Natural killer cell (primary cell): ENCODE results near the gene LNPK. TPM values are rescaled to one million over a fixed set of nuclear protein-coding genes. Genes with fewer than 3 reads are reported as not detected.

Experiments
- ATAC-seq, 3 donors: fragments of 150-1000 bp in 2 of 3; fragments of 200-7000 bp in 1 of 3; cut with Tn5 transposase; 1 replicate in 1 of 3; 2 replicates in 2 of 3; pipeline ENCODE4 v1.10.0; 2021; ENCODE audit warnings: mild to moderate bottlenecking in 2 of 3, moderate library complexity in 2 of 3
- DNase-seq, 2 donors: peaks; one replicate each; pipeline versions ENCODE4 v3.0.0 to v3.0.0-alpha.2; 2013 to 2021; ENCODE audit warnings: mixed read lengths in 1 of 2
- H3K27ac ChIP-seq: one replicate; pipeline ENCODE4 v1.5.1; 2013; ENCODE audit warnings: mild to moderate bottlenecking, low read length
- H3K27me3 ChIP-seq: one replicate; pipeline ENCODE4 v1.6.1; 2013; ENCODE audit warnings: low read length; ENCODE audit not compliant: control insufficient read depth, insufficient read depth
- H3K36me3 ChIP-seq: one replicate; pipeline ENCODE4 v1.6.1; 2013; ENCODE audit warnings: low read length; ENCODE audit not compliant: control insufficient read depth, insufficient read depth
- H3K4me1 ChIP-seq: one replicate; pipeline ENCODE4 v1.6.1; 2013; ENCODE audit warnings: low read length; ENCODE audit not compliant: control insufficient read depth, insufficient read depth
- H3K4me3 ChIP-seq: one replicate; pipeline ENCODE4 v1.5.1; 2013; ENCODE audit warnings: low read length
- H3K9me3 ChIP-seq: one replicate; pipeline ENCODE4 v1.6.1; 2013; ENCODE audit warnings: low read length; ENCODE audit not compliant: control insufficient read depth, insufficient read depth
- H3K27ac Mint-ChIP-seq, 2 donors: one replicate each; pipeline ENCODE4 v1.8.0; 2022; ENCODE audit warnings: mild to moderate bottlenecking in 2 of 2, mixed read lengths in 2 of 2, moderate library complexity in 1 of 2
- H3K27me3 Mint-ChIP-seq, 2 donors: one replicate each; pipeline ENCODE4 v1.8.0; 2022; ENCODE audit warnings: low read depth in 2 of 2, mixed read lengths in 2 of 2
- H3K36me3 Mint-ChIP-seq: one replicate; pipeline ENCODE4 v1.8.0; 2022; ENCODE audit warnings: mixed read lengths
- H3K4me1 Mint-ChIP-seq, 2 donors: one replicate each; pipeline ENCODE4 v1.8.0; 2022; ENCODE audit warnings: mixed read lengths in 2 of 2
- H3K4me3 Mint-ChIP-seq: one replicate; pipeline ENCODE4 v1.8.0; 2022; ENCODE audit warnings: mild to moderate bottlenecking, moderate library complexity, mixed read lengths
- H3K9me3 Mint-ChIP-seq, 2 donors: one replicate each; pipeline ENCODE4 v1.8.0; 2022; ENCODE audit warnings: mixed read lengths in 2 of 2
- WGBS: methylation state at CpG from one replicate; pipeline ENCODE4 v1.1.7; 2013; ENCODE audit warnings: missing lambda C conversion rate; ENCODE audit not compliant: insufficient coverage; 5-methylcytosine and 5-hydroxymethylcytosine counted together
- intact Hi-C: fragments of 100-400 bp; cut with micrococcal nuclease; formaldehyde crosslinking; loops from one replicate; pipeline ENCODE4 v1.14.2; 2022
- total RNA-seq, 4 donors: library from RNA; stranded (reverse); fragments of 120-200 nt in 1 of 4; gene quantifications; one replicate each; pipeline versions ENCODE4 v1.2.3 to v1.2.4, GENCODE V29; 2013 to 2022
- TF ChIP-seq, protein P1 (sequence below): fragments of 200-600 bp; IDR thresholded peaks from one replicate; pipeline ENCODE4 v1.8.0; 2022; ENCODE audit warnings: antibody characterized with exemption

Gene LNPK
- total RNA-seq, 3 donors from 2014 or later (not counting 1 experiment from before 2014, with no cell fraction given): 23.9 to 29.9 (median 29.1) TPM

DNA sequence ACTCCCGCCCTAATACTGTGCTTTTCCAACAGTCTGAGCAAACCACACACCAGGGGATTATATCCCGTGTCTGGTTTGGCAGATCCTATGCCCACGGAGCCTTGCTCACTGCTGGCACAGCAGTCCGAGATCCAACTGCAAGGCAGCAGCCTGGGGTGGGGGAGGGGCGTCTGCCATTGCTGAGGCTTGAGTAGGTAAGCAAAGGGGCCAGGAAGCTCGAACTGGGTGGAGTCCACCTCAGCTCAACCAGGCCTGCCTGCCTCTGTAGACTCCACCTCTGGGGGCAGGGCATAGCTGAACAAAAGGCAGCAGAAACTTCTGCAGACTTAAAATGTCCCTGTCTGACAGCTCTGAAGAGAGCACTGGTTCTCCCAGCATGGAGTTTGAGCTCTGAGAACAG is 44.2 kb downstream of the LNPK start:
- H3K27ac Mint-ChIP-seq: no peak overlapping the region
- TF ChIP-seq, protein P1, sequence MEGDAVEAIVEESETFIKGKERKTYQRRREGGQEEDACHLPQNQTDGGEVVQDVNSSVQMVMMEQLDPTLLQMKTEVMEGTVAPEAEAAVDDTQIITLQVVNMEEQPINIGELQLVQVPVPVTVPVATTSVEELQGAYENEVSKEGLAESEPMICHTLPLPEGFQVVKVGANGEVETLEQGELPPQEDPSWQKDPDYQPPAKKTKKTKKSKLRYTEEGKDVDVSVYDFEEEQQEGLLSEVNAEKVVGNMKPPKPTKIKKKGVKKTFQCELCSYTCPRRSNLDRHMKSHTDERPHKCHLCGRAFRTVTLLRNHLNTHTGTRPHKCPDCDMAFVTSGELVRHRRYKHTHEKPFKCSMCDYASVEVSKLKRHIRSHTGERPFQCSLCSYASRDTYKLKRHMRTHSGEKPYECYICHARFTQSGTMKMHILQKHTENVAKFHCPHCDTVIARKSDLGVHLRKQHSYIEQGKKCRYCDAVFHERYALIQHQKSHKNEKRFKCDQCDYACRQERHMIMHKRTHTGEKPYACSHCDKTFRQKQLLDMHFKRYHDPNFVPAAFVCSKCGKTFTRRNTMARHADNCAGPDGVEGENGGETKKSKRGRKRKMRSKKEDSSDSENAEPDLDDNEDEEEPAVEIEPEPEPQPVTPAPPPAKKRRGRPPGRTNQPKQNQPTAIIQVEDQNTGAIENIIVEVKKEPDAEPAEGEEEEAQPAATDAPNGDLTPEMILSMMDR: no peak
- no peaks in the 10 kb centered on the region for H3K9me3 ChIP-seq
- over 99% methylated on average over 6 of the region's 6 CpGs for WGBS
- H3K27ac ChIP-seq: no peak overlapping the region
- H3K4me1 ChIP-seq: no peaks in the 10 kb centered on the region
- H3K9me3 Mint-ChIP-seq: no peaks in the 10 kb centered on the region
- H3K36me3 Mint-ChIP-seq: peaks cover 20% of the 10 kb centered on the region
- intact Hi-C loops: no loop called here
- H3K27me3 ChIP-seq: no peaks in the 10 kb centered on the region
- H3K27me3 Mint-ChIP-seq: no peaks in the 10 kb centered on the region
- no peak for DNase-seq
- ATAC-seq: no peak
- H3K4me3 ChIP-seq: no peak overlapping the region
- H3K4me3 Mint-ChIP-seq: no peak overlapping the region
- H3K4me1 Mint-ChIP-seq: peaks cover 0 to 7% of the 10 kb centered on the region in 2 donors
- H3K36me3 ChIP-seq: peaks cover 4% of the 10 kb centered on the region

DNA sequence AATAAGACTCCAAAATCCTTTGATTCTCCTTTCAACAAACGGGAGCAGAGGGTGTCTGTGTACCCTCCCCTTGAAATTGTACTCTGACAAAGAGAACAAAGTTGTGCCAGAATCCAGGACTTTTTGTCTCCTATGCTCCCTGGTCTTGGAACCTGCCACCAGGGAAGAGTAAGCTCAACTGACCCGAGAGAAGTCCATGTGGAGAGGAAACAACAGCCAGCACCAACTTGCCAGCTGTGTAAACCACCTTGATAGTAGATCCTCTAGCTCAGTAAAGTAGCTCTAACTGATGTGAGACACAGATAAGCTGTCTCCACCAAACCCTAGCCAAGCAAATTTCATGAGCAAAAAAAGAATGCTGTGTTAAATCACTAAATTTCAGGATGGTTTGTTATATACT is 46.9 kb downstream of the LNPK start:
- Histone ChIP-seq H3K9me3 (no peaks in the 10 kb centered on the region), H3K4me1 (no peaks in the 10 kb centered on the region), H3K27ac (no peak overlapping the region), H3K4me3 (no peak overlapping the region), H3K36me3 (peaks cover 4% of the 10 kb centered on the region), H3K27me3 (no peaks in the 10 kb centered on the region)
- intact Hi-C loops: no loop called here
- DNase-seq (no peak), ATAC-seq (no peak)
- H3K4me3 Mint-ChIP-seq: no peak overlapping the region
- WGBS: 88% methylated on average over 2 of the region's 2 CpGs
- peaks cover 0 to 7% of the 10 kb centered on the region in 2 donors for H3K4me1 Mint-ChIP-seq
- H3K27me3 Mint-ChIP-seq: no peaks in the 10 kb centered on the region
- H3K9me3 Mint-ChIP-seq: no peaks in the 10 kb centered on the region
- TF ChIP-seq, protein P1: no peak
- H3K36me3 Mint-ChIP-seq: peaks cover 8% of the 10 kb centered on the region
- no peak overlapping the region for H3K27ac Mint-ChIP-seq

DNA sequence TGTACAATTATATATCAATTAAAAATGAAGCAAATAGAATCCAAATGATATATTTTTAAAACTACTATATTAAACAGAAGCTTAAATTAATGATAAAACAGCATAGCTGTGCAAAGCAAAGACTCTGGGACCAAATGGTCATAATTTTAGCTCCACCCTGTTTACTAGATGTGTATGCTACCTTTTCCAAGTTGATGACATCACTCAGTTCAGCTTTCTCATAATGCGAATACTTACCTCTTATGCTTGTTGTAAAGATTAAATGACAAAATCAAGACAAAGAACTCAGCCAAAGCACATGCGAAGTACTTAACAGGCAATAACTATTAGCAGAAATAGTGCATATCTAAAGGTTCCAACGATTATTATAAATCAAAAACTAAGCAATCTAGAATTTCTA is 51.6 kb downstream of the LNPK start:
- Histone ChIP-seq H3K4me1 (no peaks in the 10 kb centered on the region), H3K27me3 (no peaks in the 10 kb centered on the region), H3K9me3 (no peaks in the 10 kb centered on the region), H3K4me3 (no peak overlapping the region), H3K36me3 (peaks cover 8% of the 10 kb centered on the region), H3K27ac (no peak overlapping the region)
- Mint-ChIP-seq H3K27ac (no peak overlapping the region), H3K27me3 (no peaks in the 10 kb centered on the region), H3K36me3 (no peaks in the 10 kb centered on the region), H3K4me1 (no peaks in the 10 kb centered on the region), H3K4me3 (no peak overlapping the region), H3K9me3 (no peaks in the 10 kb centered on the region)
- ATAC-seq: no peak
- WGBS: 100% methylated on average over 1 of the region's 3 CpGs
- TF ChIP-seq, protein P1: no peak
- intact Hi-C loops: no loop called here
- no peak for DNase-seq

DNA sequence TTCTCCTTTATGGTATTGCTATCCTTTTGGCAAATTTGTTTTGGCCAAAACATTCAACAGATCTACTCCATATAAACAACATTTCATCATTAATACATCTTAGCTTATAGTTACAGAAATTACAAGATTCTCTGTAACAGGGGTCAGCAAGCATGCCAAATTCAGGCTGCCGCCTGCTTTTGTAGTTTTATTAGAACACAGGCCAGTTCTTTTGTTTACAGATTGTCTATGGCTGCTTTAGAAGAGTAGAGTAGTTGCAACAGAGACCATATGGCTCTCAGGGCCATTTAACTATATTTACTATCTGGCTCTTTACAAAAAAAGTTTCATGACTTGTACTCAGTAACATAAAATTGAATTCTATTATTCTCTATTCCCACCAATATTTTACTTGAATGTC is 53.9 kb downstream of the LNPK start:
- Mint-ChIP-seq H3K36me3 (no peaks in the 10 kb centered on the region), H3K27ac (no peak overlapping the region), H3K9me3 (no peaks in the 10 kb centered on the region), H3K4me1 (no peaks in the 10 kb centered on the region), H3K27me3 (no peaks in the 10 kb centered on the region), H3K4me3 (no peak overlapping the region)
- WGBS: 100% methylated on average over 1 of the region's 1 CpG
- H3K9me3 ChIP-seq: no peaks in the 10 kb centered on the region
- no peaks in the 10 kb centered on the region for H3K27me3 ChIP-seq
- no peak overlapping the region for H3K27ac ChIP-seq
- H3K4me1 ChIP-seq: no peaks in the 10 kb centered on the region
- H3K36me3 ChIP-seq: peaks cover 10% of the 10 kb centered on the region
- DNase-seq (no peak), ATAC-seq (no peak)
- TF ChIP-seq, protein P1: no peak
- H3K4me3 ChIP-seq: no peak overlapping the region
- intact Hi-C loops: no loop called here
